ENCODE data around the gene TTK. TPM values are rescaled to one million over a fixed set of nuclear protein-coding genes. Genes with fewer than 3 reads are reported as not detected.

The TTK gene
- total RNA-seq, 1 experiment from 2014 or later = 36.2 TPM

GRCh38 chr6:79997728-79998127 is 6.7 kb upstream of the TTK start:
- Mint-ChIP-seq H3K4me1 (ENCODE audit: low read depth, unreplicated experiment) (peaks cover under 1% of the 10 kb centered on the region), H3K27me3 (ENCODE audit: unreplicated experiment) (no peaks in the 10 kb centered on the region), H3K27ac (ENCODE audit: unreplicated experiment) (no peak overlapping the region), H3K36me3 (ENCODE audit: insufficient read depth, unreplicated experiment) (no peaks in the 10 kb centered on the region), H3K4me3 (ENCODE audit: low read depth, unreplicated experiment) (no peak overlapping the region), H3K9me3 (ENCODE audit: low read depth, unreplicated experiment) (no peaks in the 10 kb centered on the region)
- CTCF ChIA-PET = no interaction called here
- intact Hi-C loops (cut with micrococcal nuclease; ENCODE audit: unreplicated experiment) = no loop called here
- BruUV-seq (replicated peaks) = no TSS peak
- TF ChIP-seq CTCF (IDR thresholded peaks at IDR 0.05; ENCODE audit: unreplicated experiment) = no peak
- DNase-seq = no peak

- Mint-ChIP-seq H3K27me3 (ENCODE audit: unreplicated experiment) (no peaks in the 10 kb centered on the region), H3K36me3 (ENCODE audit: insufficient read depth, unreplicated experiment) (peaks cover 22% of the 10 kb centered on the region), H3K9me3 (ENCODE audit: low read depth, unreplicated experiment) (no peaks in the 10 kb centered on the region), H3K4me3 (ENCODE audit: low read depth, unreplicated experiment) (no peak overlapping the region), H3K4me1 (ENCODE audit: low read depth, unreplicated experiment) (peaks cover 15% of the 10 kb centered on the region), H3K27ac (ENCODE audit: unreplicated experiment) (no peak overlapping the region)
- no peak for TF ChIP-seq CTCF (IDR thresholded peaks at IDR 0.05; ENCODE audit: unreplicated experiment)
- BruUV-seq (replicated peaks) = no TSS peak
- DNase-seq = no peak
- intact Hi-C loops (cut with micrococcal nuclease; ENCODE audit: unreplicated experiment) = loop anchor here (5.0 kb wide), 1 partner anchor 54 kb away; the partner anchor contains the start of gene ELOVL4
- CTCF ChIA-PET = no interaction called here
Observed at GRCh38 chr6:80001337-80001736, 3.1 kb upstream of the TTK start.

- CTCF ChIA-PET = interaction anchor here (0.9 to 2.0 kb wide), 2 partner anchors 54 to 57 kb away, joined by 3 to 7 read pairs; no protein-coding TSS in a partner anchor
- peaks cover 21% of the 10 kb centered on the region for H3K4me1 Mint-ChIP-seq (ENCODE audit: low read depth, unreplicated experiment)
- peaks cover 28% of the 10 kb centered on the region for H3K36me3 Mint-ChIP-seq (ENCODE audit: insufficient read depth, unreplicated experiment)
- H3K9me3 Mint-ChIP-seq (ENCODE audit: low read depth, unreplicated experiment) = no peaks in the 10 kb centered on the region
- no peaks in the 10 kb centered on the region for H3K27me3 Mint-ChIP-seq (ENCODE audit: unreplicated experiment)
- H3K27ac Mint-ChIP-seq (ENCODE audit: unreplicated experiment) = peak overlapping the region; percentile 46
- no peak for TF ChIP-seq CTCF (IDR thresholded peaks at IDR 0.05; ENCODE audit: unreplicated experiment)
- H3K4me3 Mint-ChIP-seq (ENCODE audit: low read depth, unreplicated experiment) = peak overlapping the region; percentile 80
- BruUV-seq (replicated peaks) = TSS peak; percentile 97
- intact Hi-C loops (cut with micrococcal nuclease; ENCODE audit: unreplicated experiment) = loop anchor here (5.0 kb wide), 1 partner anchor 56 kb away; the partner anchor contains the start of gene ELOVL4
- DNase-seq = peak; percentile 1
Observed at GRCh38 chr6:80003826-80004172, 650 bp upstream of the TTK start.

- H3K9me3 Mint-ChIP-seq (ENCODE audit: low read depth, unreplicated experiment) = no peaks in the 10 kb centered on the region
- no peak overlapping the region for H3K27ac Mint-ChIP-seq (ENCODE audit: unreplicated experiment)
- TF ChIP-seq CTCF (IDR thresholded peaks at IDR 0.05; ENCODE audit: unreplicated experiment) = no peak
- peaks cover 28% of the 10 kb centered on the region for H3K36me3 Mint-ChIP-seq (ENCODE audit: insufficient read depth, unreplicated experiment)
- no peak for DNase-seq
- no TSS peak for BruUV-seq (replicated peaks)
- intact Hi-C loops (cut with micrococcal nuclease; ENCODE audit: unreplicated experiment) = no loop called here
- peaks cover 21% of the 10 kb centered on the region for H3K4me1 Mint-ChIP-seq (ENCODE audit: low read depth, unreplicated experiment)
- no peaks in the 10 kb centered on the region for H3K27me3 Mint-ChIP-seq (ENCODE audit: unreplicated experiment)
- CTCF ChIA-PET = no interaction called here
- H3K4me3 Mint-ChIP-seq (ENCODE audit: low read depth, unreplicated experiment) = peak overlapping the region; percentile 80
Observed at GRCh38 chr6:80005406-80005805, 957 bp downstream of the TTK start.
